NCI-H524 treated with DMSO at 0.1 percent for 48 hours (cell line): Measurements from ENCODE around the gene RORC.
A peak's percentile ranks its signal among the peaks of the same experiment; 100 is the strongest.
"Not testable (repeated sequence)": the region's sequence is repeated elsewhere in the genome, so short reads cannot be mapped to it uniquely, and the experiment has no call there.

Source experiments
- DNase-seq: peaks from one replicate; lab custom pipeline; 2025; lab: John Stamatoyannopoulos, UW

RORC gene

GRCh38 chr1:151805066-151805820 is 26.4 kb downstream of the RORC start, which contains the start of gene LINGO4:
Gene LINGO4, minus strand, starts transcription at chr1:151805419. Its CDS starts 2,715 bp downstream, at chr1:151802704.
- DNase-seq = no peak

- DNase-seq = no peak
Observed at GRCh38 chr1:151803915-151804314, 27.7 kb downstream of the RORC start.

GRCh38 chr1:151803164-151803563 is 28.4 kb downstream of the RORC start:
- no peak for DNase-seq

- DNase-seq = no peak
Observed at GRCh38 chr1:151802372-151802771, 29.2 kb downstream of the RORC start.

- DNase-seq = no peak
Observed at GRCh38 chr1:151801846-151802245, 29.8 kb downstream of the RORC start.

- no peak for DNase-seq
Observed at GRCh38 chr1:151801310-151801820, 30.2 kb downstream of the RORC start.

GRCh38 chr1:151800830-151801229 is 30.8 kb downstream of the RORC start:
- no peak for DNase-seq

GRCh38 chr1:151799179-151800022 is 32.2 kb downstream of the RORC start:
- no peak for DNase-seq

DNA sequence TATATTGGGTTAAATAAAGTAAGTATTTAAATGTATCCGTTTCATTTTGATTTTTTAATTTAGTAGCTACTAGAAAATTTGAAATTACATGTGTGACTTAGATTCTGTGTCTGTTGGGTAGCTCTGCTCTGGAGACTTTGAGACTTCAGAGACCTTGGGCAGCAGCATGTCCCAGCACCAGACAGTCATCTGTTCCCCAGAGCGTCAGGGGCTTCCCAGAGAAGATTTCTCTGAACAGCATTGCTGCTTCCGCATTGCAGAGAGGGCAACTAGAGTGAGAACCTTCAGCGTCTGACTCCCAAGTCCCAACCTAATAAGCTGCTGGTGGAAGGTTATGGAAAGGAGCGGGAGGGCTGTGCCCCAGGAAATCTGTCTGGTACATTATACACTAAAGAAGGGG is 33.0 kb downstream of the RORC start:
- no peak for DNase-seq

DNA sequence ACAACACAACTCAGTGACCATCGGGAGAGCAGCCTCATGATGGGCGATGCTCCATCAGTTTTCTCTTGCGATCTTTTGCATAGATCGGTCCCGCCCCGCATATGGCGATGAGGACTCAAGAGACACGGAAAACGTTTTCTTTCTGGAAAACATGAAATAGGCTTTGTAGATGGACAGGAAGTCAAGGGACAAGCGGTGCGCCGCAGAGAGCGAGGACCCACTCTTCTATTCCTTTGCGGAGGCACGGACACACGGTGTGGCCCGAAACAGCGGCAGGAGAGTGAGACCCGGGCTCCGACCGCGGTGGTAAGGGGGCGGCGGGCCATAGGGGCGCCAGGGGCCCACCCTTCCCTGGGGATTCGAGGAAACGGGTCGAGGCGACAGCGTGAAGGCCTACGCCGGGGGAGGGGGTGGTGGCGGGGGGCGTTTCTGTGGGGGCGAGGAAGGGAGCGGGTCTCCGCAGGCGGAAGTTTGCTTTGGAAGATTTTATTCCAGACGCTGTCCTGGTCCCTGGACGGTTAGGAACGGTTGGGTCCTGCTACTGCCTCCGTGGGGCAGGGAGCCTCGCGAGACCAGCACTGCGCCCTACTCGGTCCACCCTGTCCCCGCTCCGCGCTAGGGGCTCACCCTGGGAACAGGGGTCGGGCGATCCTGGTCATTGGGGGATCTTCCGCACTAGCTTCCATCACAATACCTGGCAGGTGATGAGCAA is 40.5 kb downstream of the RORC start:
- no peak for DNase-seq

DNA sequence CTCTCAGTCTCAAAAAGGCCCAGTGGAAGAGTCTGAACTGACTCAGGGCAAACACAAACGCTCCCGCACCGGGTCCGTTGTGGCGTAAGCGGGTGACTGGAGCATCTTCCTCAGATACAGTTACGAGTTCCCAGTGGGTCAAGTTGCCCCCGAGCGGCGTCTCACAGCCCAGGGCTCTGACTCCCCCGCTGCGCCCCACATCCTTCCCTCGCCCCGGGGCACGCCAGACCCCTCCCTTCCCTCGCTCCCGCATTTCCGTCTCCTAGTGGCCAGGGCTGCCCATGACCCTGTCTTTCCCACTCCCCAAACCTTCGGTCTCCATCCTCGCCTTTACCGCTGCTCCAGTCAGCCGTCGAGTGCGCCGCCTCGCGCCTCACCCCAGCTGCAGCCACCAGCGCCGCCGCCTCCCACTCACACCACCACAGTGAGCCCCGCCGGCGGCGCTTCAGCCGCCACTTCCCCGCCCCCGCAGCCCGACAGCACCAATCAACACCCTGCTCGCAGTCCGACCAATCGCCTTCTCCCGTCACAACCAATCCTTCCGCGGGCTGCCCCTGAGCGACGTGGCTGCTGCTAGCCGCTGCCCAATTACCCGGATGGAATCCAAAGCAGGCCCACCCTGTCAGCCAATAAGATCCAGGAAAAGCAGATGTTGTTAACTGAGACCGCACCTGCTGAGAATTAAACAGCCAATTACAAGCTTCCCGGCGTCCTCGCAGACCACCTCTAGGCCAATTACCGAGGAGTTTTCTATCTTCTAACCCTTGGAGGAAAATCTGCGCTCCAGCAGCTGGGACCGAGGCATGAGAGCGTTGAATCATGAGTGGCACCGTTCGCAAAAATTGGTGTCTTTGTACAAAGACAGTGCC is 41.3 kb downstream of the RORC start, which contains the start of gene TDRKH:
TSS of gene TDRKH (minus strand) at position 430 of the 869 bp plus-strand sequence. CDS start 7,478 bp downstream, outside the sequence.
- peak; percentile 90 for DNase-seq

DNA sequence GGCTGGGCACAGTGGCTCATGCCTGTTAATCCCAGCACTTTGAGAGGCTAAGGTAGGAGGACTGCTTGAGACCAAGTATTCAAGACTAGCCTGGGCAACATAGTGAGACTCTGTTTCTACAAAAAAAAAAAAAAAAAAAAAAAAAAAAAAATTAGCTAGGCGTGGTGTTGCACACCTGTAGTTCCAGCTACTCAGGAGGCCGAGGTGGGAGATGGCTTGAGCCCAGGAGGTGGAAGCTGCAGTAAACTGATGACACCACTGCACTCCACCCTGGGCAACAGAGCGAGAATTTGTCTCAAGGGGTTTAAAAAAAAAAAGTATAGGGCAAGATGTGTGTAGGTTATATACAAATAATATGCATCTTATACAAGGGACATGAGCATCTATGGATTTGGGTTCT is 43.9 kb downstream of the RORC start:
- no peak for DNase-seq

DNA sequence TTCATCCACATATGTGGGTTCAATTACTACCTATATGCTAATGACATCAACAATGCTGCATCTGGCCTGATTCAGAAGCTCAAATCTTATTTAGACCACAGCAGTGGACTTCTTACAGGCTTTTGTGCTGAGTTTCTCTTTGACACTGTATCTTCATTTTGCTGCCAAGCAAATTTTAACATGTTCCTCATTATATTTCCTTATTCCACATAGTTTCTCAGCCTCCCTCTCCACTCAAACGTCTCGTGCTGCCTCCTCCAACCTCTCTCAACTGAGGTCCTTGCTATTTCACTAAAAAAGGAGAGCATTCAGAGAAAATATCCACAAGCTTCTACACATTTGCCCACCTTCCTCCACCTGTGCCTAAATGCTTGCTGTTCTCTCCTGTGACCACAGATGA is 47.8 kb downstream of the RORC start:
- DNase-seq = no peak

DNA sequence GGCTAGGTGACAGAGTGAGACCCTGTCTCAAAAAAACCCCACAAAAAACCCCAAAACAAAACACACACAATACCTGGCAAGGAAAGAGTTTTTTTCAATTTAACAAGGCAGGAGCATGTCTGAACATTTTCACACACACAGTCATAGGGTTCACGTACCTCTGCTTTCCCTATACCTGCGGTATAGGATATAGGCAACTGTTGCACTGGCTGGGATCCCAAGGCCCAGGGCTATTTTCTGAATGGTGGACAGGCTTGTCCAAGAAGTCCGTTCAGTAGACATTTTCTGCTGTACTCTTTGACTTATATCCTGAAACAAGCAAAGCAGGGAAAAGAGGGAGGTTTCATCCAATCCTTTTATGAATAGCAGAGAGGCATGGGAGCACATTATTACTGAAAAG is 48.9 kb downstream of the RORC start:
- no peak for DNase-seq

DNA sequence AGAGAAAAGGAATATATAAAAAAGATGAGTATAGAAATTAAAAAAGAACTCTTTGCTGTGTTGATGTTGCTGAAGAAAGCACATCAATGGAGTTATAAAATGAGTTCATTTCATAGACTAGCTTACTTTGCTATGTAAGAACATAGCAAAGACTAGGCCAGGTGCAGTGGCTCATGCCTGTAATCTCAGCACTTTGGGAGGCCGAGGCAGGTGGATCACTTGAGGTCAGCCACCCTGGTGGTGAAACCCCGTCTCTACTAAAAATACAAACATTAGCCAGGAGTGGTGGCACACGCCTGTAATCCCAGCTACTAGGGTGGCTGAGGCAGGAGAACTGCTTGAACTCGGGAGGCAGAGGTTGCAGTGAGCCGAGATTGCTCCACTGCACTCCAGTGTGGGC is 49.6 kb downstream of the RORC start:
- DNase-seq = not testable (repeated sequence)

- DNase-seq = not testable (repeated sequence)
Observed at GRCh38 chr1:151780736-151781135, 50.9 kb downstream of the RORC start.

GRCh38 chr1:151779852-151780251 is 51.8 kb downstream of the RORC start:
- no peak for DNase-seq

- DNase-seq = no peak
Observed at GRCh38 chr1:151777317-151777716, 54.3 kb downstream of the RORC start.

DNA sequence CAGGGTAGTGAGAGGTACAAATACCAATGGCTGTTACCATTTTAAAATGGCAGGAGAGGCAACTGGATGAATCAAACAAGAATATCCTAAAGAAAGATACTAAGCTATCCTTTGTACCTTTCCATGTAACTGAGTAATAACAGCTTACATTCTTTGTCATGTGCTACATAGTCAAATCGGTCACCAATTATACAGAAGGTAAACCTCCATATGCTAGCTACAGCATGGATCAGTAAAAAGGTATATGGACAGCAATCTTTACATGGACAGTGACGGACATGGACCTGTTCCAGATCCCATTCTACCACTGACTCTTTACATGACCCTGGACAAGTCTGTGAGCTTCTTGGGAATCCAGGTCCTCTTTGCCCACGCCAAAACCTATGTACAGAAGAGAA is 54.9 kb downstream of the RORC start:
- no peak for DNase-seq

GRCh38 chr1:151775894-151776664 is 55.5 kb downstream of the RORC start:
- no peak for DNase-seq
